NCI-H446 treated with DMSO at 0.1 percent for 48 hours (cell line): Measurements from ENCODE around the gene PIK3R1.
"Not testable (repeated sequence)": the region's sequence is repeated elsewhere in the genome, so short reads cannot be mapped to it uniquely, and the experiment has no call there.

Experiments
- DNase-seq: peaks from one replicate; lab custom pipeline; 2025; lab: John Stamatoyannopoulos, UW

The PIK3R1 gene

GRCh38 chr5:68226546-68227073 is 11.1 kb downstream of the PIK3R1 start:
- no peak for DNase-seq

- DNase-seq: no peak
Measured at GRCh38 chr5:68227532-68228160, 12.1 kb downstream of the PIK3R1 start.

GRCh38 chr5:68229416-68229815 is 13.9 kb downstream of the PIK3R1 start:
- DNase-seq: no peak

GRCh38 chr5:68230285-68230684 is 14.7 kb downstream of the PIK3R1 start:
- DNase-seq: no peak

- no peak for DNase-seq
Measured at GRCh38 chr5:68231414-68232076, 16.0 kb downstream of the PIK3R1 start.

GRCh38 chr5:68232277-68232676 is 16.7 kb downstream of the PIK3R1 start:
- no peak for DNase-seq

GRCh38 chr5:68233075-68233474 is 17.5 kb downstream of the PIK3R1 start:
- no peak for DNase-seq

- DNase-seq: not testable (repeated sequence)
Measured at GRCh38 chr5:68235229-68235628, 19.7 kb downstream of the PIK3R1 start.

GRCh38 chr5:68237715-68238114 is 22.2 kb downstream of the PIK3R1 start:
- no peak for DNase-seq

- no peak for DNase-seq
Measured at GRCh38 chr5:68239487-68239886, 23.9 kb downstream of the PIK3R1 start.

- no peak for DNase-seq
Measured at GRCh38 chr5:68240202-68240601, 24.6 kb downstream of the PIK3R1 start.

- no peak for DNase-seq
Measured at GRCh38 chr5:68240771-68241170, 25.2 kb downstream of the PIK3R1 start.

- DNase-seq: no peak
Measured at GRCh38 chr5:68242743-68243142, 27.2 kb downstream of the PIK3R1 start.

- DNase-seq: no peak
Measured at GRCh38 chr5:68243251-68243650, 27.7 kb downstream of the PIK3R1 start.

GRCh38 chr5:68243681-68244080 is 28.1 kb downstream of the PIK3R1 start:
- no peak for DNase-seq

GRCh38 chr5:68245319-68245718 is 29.8 kb downstream of the PIK3R1 start:
- DNase-seq: no peak

- DNase-seq: no peak
Measured at GRCh38 chr5:68246802-68247201, 31.2 kb downstream of the PIK3R1 start.

- no peak for DNase-seq
Measured at GRCh38 chr5:68247627-68248026, 32.1 kb downstream of the PIK3R1 start.

- DNase-seq: no peak
Measured at GRCh38 chr5:68248896-68249295, 33.3 kb downstream of the PIK3R1 start.

- DNase-seq: no peak
Measured at GRCh38 chr5:68249520-68249919, 34.0 kb downstream of the PIK3R1 start.

GRCh38 chr5:68250661-68251298 is 35.2 kb downstream of the PIK3R1 start:
- DNase-seq: no peak

GRCh38 chr5:68251386-68251785 is 35.8 kb downstream of the PIK3R1 start:
- no peak for DNase-seq
